ENCODE data around the gene CPED1.

Gene CPED1

GRCh38 chr7:121344093-121344492, 355.6 kb downstream of the CPED1 start:
- ATAC-seq (ENCODE audit: low read depth) = no peak
- Histone ChIP-seq H3K27me3 (ENCODE audit: insufficient read depth, poor library complexity, severe bottlenecking) (no peaks in the 10 kb centered on the region), H3K4me3 (ENCODE audit: severe bottlenecking) (no peak overlapping the region), H3K27ac (ENCODE audit: poor library complexity, severe bottlenecking) (no peak overlapping the region), H3K9me3 (ENCODE audit: severe bottlenecking) (no peaks in the 10 kb centered on the region), H3K36me3 (ENCODE audit: low read depth) (no peaks in the 10 kb centered on the region), H3K4me1 (ENCODE audit: insufficient read depth, poor library complexity, severe bottlenecking) (no peaks in the 10 kb centered on the region)
- DNase-seq (ENCODE audit: low spot score) = no peak
- no peak for TF ChIP-seq CTCF (IDR thresholded peaks at IDR 0.05; ENCODE audit: poor library complexity, severe bottlenecking)

GRCh38 chr7:121344497-121344896, 356.0 kb downstream of the CPED1 start:
- ATAC-seq (ENCODE audit: low read depth) (no peak), DNase-seq (ENCODE audit: low spot score) (no peak)
- Histone ChIP-seq H3K4me3 (ENCODE audit: severe bottlenecking) (no peak overlapping the region), H3K4me1 (ENCODE audit: insufficient read depth, poor library complexity, severe bottlenecking) (no peaks in the 10 kb centered on the region), H3K27me3 (ENCODE audit: insufficient read depth, poor library complexity, severe bottlenecking) (no peaks in the 10 kb centered on the region), H3K27ac (ENCODE audit: poor library complexity, severe bottlenecking) (no peak overlapping the region), H3K9me3 (ENCODE audit: severe bottlenecking) (no peaks in the 10 kb centered on the region), H3K36me3 (ENCODE audit: low read depth) (no peaks in the 10 kb centered on the region)
- no peak for TF ChIP-seq CTCF (IDR thresholded peaks at IDR 0.05; ENCODE audit: poor library complexity, severe bottlenecking)

All from RWPE2 (cell line).